ENCODE results near the gene PRKAG1.

The PRKAG1 gene

DNA sequence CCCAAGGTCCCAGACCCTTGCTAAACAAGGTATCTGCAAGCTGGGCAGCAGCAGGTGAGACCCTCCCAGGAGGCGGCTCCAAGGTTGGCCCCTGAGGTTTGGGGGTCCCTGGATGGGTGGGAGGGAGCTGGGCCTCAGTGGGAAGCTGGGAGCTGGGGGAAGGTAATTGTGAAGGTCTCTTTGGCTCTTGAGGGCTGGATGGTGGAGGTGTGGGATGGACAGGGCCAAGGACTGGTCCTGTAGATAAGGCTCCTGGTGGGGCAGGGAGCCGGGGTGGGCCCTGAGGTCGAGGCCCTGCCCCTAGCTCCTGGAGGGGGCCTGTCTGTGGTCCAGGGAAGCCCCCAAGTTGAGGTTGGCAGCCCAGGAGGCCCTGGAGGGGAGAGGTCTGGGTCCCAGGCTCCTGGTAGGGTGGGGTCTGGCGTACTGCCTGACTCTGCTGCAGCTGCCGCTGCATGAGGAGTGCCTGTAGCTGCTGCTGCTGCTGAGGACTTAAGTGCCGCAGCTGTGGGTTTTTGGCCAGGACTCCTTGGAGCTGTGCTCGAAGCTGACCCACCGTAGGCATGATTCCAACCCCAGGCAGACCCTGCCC lies 13.1 kb upstream of the PRKAG1 start:
- DNase-seq (ENCODE audit: low read depth): no peak

DNA sequence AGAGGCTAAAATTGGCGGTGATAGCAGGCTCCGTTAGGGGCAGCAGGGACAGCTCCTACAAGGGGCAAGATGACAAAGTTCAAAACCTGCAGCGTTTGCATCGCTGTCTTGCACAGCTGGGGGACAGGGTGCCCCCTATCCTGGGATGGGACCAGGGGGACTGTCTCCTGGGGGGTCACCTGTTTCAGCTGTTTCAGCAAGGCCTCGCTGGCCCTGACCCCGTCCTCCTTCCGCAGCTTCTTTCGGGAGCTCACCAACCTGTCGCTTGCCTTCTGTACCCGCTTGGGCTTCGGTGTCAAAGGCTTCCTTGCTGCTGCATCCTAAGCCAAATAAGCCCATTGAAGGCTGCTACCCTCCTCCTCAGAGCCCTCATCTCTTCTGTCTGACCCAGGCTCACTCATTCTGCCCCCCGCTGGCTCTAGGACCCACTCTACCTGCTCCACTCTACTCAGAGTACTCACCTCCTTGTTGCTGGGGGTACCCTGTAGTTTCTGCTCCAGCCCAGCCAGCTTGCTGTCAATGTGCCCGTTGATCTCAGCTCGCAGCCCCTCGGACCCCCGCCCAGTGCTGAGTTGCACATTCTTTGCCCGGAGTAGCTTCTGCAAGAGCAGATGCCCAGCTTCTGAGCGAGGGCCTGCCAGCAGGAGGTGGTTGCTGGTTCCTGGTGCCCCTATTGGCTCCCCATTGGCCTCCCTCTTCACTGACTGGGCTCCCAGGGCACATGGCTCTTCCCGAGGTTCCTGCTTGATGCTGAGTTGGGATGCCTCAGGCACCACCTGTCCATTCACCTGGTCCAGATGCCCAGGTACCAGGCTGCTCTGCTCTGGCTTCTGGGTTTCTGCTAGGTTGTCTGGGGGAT lies 12.4 kb upstream of the PRKAG1 start:
- no peak for DNase-seq (ENCODE audit: low read depth)

DNA sequence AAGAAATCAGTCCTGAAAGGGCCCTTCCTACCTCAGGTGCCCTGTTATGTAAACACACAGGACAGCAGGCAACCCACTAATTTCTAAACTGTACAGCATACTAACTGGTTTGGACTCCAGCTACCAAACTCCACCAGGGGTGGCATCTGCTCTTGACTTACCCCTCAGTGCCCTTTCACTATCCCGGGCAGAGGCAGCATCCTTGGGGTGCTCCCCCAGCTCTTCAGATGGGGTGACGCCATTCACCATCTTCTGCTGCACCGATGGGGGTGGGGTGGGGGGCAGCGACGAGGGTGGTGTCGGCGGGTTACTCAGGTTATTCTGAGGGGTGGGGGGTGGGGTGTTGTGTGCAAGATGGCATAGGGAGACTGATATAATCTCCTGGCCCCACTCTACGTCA lies 11.5 kb upstream of the PRKAG1 start:
- no peak for DNase-seq (ENCODE audit: low read depth)

DNA sequence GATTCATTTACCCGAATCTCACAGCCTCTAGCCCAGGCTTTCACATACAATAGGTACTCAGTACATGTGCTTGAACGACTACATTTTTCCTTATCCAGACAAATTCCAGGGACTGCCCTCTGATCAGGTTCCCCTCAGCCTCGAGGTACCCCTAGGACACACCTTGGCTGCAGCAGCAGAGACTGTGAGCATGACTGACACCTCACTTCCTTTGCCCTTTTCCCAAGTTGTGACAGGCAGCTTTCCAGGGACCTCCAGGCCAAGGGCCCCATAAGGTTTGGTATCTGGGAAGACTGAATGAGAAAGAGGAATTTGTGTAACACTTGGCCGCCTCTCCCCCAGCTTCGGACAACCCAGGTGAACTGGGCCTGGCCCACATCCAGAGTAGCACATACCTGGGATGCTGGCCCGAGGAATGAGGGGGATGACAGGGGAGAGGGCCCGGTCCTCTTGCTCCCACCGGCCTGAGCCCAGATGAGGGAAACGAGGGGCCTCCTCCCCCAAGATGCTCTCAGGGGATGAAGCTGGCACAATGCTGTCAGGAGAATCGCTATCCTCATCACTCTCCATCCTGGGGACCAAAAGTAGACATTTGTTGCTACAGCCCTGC lies 10.2 kb upstream of the PRKAG1 start:
- no peak for DNase-seq (ENCODE audit: low read depth)

DNA sequence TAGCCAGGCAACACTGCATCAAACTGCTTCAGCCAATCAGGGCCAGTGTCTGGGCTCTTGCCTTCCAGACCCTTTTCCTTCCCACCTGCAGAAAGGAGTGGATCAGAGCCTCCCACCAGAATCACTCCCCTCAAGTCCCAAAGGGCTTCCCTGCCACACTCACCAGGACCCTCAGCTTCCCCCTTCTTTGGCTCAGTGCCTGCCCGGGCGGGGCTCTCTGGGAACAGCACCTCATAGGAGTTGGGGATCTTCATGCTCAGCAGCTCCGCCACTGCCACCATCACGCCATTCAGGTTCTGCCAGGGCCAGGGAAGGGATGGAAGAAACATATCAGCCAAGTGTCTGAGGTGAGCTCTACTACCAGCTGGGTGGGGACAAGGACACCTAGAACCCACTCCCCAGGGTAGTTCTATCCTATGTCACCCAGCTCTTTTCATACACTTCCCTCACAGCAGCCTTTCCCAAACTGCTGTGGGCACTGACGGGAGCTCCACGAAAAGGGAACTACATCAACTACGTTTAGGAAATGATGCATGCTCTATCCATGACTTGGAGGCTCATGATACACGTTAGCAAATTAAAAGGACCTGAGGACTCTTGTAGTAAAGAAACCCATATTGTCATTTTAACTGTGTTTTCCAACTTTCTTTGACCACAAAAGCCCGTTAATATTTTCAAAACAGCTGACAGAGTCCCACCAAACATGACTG lies 9.4 kb upstream of the PRKAG1 start:
- DNase-seq (ENCODE audit: low read depth): no peak

DNA sequence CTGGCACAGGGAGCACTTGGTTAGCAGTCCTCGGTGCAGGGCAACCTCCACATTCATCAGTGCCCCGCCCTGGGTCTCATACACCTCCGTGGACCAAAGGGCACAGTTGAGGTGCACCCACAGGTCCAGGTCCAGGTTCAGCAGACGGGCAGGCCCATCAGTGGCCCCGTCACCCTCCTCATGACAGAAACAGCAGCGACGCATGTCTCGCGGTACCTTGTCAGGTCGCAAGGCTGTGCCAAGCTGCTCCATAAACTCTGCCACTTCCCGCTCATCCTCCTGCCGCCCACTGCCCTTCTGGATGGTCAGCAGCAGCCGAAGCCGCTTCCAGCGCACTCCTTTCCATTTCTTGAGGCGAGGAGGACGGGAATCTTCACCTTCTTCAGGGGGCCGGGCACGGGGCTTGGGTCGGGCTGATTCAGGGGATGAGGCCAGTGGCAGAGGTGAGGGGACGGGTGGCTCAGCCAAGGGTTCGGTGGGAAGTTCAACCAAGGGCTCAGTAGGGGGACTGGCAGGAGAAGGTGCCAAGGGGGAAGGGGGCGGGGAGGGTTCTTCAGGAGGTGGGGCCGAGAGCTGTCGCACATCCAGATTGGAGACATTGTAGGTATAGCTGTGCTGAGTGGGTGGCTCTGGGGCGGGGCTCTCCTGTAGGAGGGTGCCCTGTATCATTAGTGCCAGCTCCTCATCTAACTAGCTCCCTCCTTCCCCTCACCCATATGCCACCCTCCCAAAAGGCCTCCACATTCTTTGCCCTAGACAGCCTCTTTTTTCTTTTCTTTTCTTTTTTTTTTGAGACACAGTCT lies 8.3 kb upstream of the PRKAG1 start:
- DNase-seq (ENCODE audit: low read depth): no peak

DNA sequence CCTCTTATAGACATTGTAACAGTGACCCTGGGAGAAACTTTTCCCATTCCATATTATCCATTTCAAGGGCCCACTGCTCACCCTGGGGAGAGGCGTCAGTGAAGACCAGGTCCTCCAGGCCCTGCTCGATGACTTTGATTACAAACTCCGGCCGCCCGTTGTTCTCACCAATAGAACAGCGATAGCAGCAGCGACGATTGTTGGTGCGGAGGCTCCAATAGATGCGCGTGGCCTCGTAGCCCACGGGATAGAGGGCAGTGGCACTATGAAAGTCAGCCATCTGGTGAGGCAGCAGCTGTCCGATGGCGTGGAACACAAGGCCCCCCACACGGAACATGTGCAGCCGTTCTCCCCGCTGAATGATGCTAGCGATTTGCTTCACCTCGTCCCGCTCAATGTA lies 7.5 kb upstream of the PRKAG1 start:
- no peak for DNase-seq (ENCODE audit: low read depth)

DNA sequence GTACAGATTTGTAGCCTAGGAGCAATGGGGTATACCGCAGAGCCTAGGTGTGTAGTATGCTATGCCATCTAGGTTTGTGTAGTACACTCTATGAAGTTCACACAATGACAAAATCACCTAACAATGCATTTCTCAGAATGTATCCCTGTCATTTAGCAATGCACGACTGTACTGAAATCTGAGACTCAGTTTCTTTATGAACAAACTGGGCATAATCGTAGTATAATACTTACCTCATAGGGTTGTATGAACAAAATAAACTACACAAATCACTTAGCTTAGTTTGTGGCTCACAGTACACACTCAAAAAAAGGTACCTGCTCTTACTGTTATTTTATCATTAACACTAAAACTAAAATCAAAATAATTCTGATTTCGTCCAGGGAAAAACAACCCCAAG lies 6.9 kb upstream of the PRKAG1 start:
- DNase-seq (ENCODE audit: low read depth): no peak

DNA sequence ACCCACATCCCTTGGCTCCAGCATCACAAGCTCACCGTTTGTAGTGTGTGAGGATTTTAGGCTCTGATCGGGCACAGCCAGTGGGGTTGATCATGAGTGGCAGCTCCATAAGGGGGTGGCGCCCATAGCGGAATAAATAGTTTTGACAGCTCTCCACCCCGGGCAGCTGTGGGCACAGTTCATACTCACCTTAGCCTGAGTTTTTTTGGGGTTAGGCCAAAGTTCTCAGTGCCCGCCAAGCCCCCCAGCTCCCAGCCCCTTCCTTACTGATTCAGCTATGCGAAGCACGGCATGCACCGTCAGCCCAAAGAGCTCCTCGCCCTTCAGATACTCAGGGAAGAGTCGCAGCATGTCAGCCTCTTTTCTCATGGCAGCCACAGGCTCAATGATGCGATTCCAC lies 6.0 kb upstream of the PRKAG1 start:
- DNase-seq (ENCODE audit: low read depth): no peak

DNA sequence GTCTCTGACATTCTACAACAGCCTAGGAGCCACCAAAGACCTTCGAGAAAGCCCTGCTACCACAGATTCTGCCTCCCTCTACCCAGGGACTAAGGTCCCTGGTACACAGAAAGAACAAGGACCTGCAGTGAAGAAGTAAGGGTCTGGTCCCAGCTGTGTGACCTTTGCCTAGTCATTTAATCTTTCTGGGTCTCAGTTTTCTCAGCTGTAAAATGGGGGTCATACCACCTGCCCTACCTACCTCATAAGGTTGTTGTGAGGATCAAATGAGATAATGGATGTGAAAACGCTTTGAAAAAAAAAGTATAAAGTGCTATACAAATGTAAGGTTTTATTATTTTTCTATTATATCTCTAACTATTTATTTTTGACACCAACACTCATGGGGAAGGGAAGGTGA lies 5.2 kb upstream of the PRKAG1 start:
- DNase-seq (ENCODE audit: low read depth): no peak

DNA sequence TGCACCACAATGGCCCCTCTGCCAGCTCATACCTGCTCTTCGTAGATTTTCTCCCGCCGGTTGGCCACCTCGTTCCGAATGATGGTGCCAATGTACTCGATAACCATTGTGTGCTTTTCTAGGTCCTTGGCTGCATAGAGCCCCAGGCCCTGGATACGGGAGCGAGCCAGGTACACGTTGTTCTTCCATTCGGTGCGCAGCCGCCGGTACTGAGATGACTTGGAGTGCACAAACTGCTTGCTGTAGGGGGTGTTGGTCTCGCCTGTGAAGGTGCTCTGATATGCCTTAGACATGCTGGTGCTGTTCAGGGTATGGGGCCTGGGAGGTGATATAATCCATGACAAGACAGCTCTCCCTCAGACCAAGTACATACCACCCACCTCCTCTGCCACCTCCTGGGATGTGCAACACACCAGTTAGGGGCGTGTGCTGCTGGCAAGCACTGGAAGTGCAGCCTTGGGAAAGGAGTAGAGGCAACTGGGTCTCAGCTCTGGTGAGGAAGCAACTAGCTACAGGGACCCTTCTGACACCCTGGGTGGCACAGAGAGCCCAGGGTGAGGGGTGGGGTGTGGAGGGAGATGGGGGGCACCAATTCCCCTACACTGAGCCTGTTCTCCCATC lies 4.1 kb upstream of the PRKAG1 start:
- DNase-seq (ENCODE audit: low read depth): no peak

DNA sequence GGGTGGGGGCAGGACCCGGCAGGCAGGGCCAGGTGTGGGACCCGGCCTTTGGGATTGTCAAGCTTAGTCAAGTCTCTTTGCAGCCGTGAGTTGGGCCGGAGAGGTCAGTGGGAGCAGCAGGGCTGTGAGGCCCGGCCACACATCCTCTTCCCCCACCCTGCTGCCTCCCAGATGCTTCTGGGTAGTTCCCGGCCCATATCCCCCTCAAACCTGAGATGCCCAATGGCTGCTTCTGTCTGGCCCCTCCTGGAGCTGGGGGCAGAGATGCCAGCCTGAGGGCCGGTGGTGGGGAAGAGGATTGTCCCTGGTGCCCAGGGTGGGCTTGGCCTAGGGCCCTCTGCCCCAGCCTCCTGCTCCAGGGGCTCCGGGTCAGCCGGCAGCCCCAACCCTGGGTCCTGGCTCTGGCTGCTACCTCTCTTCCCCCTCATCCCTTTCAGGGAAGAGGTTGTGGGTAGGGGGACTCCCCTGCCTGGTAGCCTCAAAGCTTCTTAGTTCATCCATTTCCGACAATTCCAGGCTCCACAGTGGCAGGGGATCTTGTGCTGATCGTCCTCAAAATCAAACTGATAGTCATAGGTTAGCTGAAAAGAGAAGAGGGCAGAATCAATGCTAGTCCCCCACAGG lies 2.8 kb upstream of the PRKAG1 start:
- DNase-seq (ENCODE audit: low read depth): no peak

DNA sequence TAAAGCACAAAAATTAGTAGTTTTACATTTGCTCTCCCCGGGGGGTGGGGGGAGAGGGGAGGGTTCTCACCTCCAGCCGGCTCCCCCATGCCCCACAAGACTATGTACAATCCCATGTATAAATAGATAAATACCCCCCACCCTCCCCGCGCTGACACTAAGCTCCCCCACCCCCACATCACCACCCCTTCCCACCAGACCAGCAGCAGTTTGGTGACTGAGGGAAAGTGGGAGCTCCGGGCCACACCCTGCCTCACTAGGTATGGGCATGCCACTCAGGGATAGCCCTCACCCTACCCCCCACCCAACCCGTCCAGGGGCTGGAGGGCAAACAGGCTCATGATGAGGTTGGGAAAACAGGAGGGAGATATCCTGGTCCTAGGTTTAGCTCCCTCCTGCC lies 1.9 kb upstream of the PRKAG1 start:
- DNase-seq (ENCODE audit: low read depth): no peak

DNA sequence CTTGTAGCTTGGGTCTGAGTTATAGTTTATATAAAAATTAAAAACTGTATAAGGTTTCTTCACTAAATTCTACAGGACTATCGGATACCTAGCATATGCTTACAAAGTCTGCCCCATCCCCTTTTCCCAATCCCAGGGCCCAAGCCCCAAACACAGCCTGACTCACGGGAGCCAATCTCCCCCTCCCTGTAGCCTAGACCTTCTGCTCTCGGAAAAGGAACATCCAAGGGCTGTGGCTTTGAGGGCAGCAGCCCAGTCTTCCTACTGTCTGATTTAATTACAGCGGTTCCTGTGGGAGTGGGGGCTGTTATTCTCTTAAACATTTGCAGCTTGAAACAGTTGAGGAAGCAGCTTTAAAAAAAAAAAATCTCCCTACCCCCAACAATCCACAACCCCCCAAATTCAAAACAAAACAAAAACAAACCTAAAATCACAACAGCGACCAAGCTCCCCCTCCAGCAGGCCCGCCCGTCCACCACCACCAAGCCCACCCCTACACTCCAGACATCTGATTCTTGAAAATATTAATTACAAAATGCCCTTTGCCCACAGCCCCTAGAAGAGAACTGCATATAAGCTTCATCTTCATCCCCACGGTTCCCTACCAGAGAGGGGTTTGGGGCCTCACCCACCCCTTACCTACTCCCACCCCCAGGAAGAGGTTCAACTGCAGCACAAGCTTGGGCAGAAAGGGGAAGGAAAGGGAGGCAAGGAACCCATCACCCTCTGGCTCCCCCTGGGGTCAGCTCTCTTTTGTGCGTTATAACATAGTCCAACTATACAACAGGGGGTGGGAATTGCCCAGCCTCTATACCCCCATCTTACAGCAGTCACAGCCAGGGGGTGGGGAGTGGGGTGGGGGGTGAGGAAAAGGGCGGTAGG lies 1.1 kb upstream of the PRKAG1 start:
- peak; percentile 33 for DNase-seq (ENCODE audit: low read depth)

DNA sequence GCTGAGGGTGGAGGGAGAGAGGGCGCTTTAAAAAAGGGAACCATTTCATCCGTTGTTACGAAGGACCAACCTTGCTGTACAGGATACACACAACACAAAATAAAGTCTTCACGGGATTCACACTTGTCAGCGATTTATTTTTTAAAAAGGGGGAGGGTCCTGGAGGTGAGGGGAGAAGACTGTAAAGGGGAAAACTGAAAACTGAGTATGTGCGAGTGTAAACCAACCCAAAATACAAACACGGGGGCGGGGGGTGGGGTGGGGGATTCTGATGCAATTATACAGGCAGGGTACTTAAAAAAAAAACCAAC lies 499 bp upstream of the PRKAG1 start:
- DNase-seq (ENCODE audit: low read depth): no peak

DNA sequence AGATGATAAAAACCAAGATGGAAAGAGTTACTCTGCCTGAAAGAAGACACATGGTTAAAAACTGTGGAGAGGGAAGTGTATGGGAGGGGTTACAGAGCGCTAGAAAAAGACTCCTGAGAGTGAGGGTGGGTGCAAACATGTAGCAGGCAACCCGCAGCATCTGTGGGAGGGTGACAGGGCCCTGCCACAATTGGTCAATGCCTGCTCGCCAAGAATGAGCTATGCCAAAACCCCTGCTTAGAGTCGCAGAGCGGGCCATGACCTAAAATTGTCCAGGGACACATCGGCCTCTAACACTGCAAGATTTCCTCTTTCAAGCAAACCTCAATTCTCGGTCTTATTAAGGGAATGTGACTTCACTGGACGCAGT lies 700 bp downstream of the PRKAG1 start:
- peak; percentile 58 for DNase-seq (ENCODE audit: low read depth)

DNA sequence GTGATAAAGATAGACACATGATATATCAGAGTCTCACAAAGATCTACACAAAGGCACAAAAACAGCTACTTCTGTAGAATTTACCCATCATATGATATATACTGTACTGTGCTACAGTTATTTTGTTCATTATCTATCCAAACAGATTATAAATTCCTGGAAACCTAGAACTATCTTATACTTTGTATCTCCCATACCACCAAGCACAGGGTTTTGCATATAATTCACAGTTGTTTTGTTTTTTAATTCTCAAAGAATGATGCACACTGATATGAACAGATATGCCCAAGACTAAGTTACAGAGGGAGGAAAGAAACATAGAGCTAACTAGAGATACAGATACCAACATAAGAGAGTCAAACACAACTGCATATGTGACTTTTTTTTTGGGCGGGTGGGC lies 3.4 kb downstream of the PRKAG1 start:
- DNase-seq (ENCODE audit: low read depth): no peak

DNA sequence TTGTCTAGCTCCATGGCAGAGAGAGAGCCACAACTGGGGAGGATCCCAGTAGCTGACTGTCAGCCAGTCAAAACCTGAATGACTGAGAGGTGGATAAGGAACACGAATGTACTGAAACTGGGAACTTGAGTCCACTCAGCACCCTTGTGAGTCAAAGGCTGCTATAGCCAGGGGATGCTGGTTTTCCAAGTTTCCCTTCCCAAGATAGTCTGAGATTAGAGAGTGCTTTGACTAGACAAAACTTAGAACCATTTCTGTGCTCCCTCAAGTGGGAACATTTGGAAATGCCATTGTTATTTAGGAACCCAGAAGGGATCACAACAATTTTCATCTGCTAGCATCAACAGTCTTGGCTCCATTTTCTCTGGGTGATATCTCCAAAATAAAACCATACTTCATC lies 4.0 kb downstream of the PRKAG1 start:
- DNase-seq (ENCODE audit: low read depth): peak; percentile 38

DNA sequence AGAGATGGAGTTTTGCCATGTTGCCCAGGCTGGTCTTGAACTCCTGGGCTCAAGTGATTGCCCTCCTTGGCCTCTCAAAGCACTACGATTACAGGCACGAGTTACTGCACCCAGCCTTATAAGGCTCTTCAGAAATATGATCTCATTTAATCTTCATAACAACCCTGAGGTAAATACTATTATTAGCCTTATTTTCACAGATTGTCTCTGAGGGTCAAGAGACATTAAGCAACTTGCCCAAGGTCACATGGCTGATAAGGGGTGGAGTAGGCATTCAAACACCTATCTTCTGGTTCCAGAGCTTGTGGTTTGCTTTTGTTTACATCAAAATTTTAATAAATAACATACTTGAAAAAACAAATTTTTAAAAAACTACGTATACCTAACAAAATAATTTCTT lies 5.1 kb downstream of the PRKAG1 start:
- peak; percentile 60 for DNase-seq (ENCODE audit: low read depth)

DNA sequence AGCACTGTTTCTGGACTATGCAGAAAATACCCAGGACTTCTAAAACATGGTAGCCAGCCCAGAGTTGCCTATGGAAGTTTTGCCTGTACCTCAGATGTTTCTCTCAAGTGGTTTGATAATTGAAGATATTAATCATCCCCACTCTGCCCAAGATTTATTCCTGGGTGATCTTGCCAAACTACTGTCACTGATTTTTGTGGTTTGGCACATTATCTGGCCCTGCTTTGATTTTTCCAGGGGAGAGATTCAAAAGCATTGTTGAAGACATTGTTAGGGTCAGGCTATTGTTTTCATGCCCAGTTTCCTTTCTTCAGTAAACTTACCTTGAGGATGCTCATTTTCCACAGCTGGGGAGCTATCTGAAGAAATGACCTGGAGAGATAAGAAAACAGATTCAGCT lies 5.8 kb downstream of the PRKAG1 start:
- no peak for DNase-seq (ENCODE audit: low read depth)

All from amniotic epithelial cell (primary cell).